Measurements from ENCODE around the gene PYGB. TPM values are rescaled to one million over a fixed set of nuclear protein-coding genes. Genes with fewer than 3 reads are reported as not detected.

The PYGB gene
- total RNA-seq, 4 donors from 2014 or later: 63.7 to 94.6 (median 82.4) TPM

- DNase-seq (ENCODE audit: low spot score) (no peak), ATAC-seq (ENCODE audit: low FRiP score) (no peak)
- TF ChIP-seq, protein P1, sequence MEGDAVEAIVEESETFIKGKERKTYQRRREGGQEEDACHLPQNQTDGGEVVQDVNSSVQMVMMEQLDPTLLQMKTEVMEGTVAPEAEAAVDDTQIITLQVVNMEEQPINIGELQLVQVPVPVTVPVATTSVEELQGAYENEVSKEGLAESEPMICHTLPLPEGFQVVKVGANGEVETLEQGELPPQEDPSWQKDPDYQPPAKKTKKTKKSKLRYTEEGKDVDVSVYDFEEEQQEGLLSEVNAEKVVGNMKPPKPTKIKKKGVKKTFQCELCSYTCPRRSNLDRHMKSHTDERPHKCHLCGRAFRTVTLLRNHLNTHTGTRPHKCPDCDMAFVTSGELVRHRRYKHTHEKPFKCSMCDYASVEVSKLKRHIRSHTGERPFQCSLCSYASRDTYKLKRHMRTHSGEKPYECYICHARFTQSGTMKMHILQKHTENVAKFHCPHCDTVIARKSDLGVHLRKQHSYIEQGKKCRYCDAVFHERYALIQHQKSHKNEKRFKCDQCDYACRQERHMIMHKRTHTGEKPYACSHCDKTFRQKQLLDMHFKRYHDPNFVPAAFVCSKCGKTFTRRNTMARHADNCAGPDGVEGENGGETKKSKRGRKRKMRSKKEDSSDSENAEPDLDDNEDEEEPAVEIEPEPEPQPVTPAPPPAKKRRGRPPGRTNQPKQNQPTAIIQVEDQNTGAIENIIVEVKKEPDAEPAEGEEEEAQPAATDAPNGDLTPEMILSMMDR (IDR thresholded peaks at IDR 0.05): no peak
Observed at GRCh38 chr20:25304025-25304549, 56.2 kb downstream of the PYGB start.

DNA sequence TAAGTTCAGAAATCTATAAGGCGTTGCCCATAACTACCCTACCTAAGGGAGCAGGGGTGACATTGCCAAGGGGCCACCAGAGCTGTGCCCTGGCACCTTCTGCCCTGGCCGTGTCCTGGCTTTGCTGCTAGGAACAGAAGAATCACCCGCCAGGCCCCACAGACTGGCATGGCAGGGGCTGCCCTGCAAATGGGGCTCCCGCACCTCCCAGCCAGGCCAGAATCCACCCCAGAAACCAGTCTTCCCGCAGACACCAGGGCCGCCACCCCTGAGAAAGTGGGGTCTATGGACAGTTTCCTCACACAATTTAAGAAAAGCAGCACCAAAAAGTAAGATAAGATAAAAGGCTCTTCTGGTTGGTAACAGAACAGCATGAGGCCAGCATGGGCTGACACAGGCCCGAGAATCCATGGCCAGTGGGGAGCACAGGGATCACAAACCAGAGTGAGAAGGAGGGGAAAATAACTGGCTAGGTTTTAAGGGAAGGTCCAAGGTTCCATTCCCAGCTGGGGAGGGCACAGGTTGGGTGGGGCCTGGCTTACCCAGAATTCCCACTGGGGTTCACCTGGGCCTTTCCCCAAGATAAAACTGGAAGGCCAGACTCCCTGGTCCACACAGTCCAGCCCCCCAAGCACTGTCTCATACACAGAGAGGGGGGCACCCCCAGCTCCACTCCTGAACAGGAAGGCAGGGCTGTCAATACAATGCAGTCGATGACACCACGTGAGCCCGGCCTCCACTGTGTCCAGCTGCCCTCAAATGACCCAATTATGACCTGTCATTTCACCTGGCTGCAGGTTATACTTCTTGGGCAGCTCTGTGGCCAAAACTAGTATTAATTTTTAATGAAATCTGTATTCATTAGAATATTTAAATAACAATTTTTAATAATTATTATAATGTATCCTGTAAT lies 59.4 kb downstream of the PYGB start:
- ATAC-seq (ENCODE audit: low FRiP score) (no peak), DNase-seq (ENCODE audit: low spot score) (no peak)
- TF ChIP-seq, protein P1 (IDR thresholded peaks at IDR 0.05): no peak

DNA sequence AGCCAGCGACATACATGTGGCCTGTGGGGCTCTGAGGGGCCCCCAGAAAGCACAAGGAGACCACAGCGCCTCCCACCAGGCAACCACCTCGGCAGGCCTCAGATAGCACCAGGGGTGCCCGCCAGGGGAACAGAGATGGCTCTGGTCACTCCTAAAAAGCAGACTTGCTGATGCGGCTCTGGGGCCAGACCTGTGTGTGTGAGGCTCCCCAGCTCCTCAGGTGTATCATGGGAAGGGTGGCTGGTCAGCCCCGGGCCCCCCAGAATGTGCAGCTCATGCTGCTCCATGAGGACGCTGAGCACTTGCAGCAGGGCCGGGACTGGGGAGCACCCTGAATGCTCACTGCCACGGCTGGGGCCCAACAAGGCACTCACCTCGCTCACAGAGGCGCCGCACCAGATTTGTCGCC lies 60.2 kb downstream of the PYGB start:
- TF ChIP-seq, protein P1 (IDR thresholded peaks at IDR 0.05): no peak
- no peak for ATAC-seq (ENCODE audit: low FRiP score)
- DNase-seq (ENCODE audit: low spot score): no peak

DNA sequence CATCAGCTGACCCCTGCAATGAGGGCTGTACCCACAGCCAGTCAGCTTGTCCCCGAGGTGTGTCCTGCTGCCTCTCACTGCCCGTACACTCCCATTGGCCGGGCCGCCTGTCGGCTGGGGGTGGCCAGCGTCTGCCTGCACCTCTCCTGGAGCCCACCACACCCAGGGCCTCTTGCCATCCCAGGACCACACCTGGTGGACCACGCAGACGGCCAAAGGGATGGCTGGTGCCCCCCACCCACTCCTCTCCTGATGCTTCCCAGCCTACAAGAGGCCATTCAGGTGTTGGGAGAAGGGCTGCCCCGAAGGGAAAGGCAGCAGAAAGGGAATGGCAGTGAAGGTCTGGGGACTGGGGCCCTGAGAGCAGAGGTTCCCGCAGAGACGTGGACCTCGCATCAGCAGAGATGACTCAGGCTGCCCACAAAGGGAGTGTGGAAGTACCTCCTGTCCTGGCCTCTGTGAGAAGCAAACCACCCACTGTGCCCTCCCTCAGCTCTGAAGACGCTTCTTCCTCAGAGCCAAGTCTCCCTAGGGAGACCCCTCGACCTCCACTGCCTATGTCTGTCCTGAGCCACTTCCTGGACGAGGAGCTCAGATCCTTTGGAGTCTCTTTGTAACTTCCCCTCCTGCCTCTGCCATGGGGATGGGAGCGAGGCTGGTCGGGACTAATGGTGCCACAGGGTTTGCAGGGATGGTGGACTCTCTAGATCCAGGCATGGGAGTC lies 60.9 kb downstream of the PYGB start:
- TF ChIP-seq, protein P1 (IDR thresholded peaks at IDR 0.05): no peak
- DNase-seq (ENCODE audit: low spot score) (no peak), ATAC-seq (ENCODE audit: low FRiP score) (no peak)

DNA sequence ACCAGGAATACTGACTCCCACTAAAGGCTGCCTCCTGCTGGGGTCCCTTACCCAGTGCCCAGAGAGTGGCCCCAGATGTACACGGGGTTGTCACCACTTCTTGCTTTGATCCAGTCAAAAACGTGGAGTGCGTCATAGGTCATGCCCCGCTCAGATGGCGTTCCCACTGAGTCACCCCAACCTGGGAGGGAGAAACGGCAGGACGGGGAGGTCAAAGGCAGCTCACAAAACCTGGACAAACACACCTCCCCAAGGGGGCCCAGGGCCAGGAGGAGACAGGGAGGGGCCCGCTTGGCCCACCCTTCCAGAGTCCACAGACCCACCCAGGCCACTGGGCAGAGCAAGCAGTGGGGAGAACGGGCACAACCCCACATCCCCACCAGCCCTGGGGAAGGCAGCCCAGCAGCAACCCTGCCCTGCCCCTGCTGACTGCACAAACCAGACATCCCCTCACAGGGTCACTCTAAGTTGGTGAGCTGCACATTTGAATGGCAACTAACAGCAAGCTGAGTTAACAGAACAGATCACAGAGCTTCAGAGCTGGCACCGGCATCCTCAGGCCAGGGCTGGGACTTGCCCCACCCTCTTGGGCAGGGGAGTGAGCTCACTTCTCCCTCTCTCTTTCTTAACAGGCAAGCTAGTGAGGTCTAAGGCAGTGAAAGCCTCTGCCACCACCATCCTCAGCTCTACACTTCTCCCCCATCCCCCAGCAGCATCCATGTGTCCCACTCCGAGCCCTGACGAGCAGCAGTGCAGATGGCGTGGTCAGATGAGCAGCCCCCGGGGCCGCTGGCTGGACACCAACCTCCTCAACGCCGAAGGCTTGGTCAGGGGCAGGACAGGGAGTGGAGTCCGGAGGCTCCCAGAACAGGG lies 61.7 kb downstream of the PYGB start:
- TF ChIP-seq, protein P1 (IDR thresholded peaks at IDR 0.05): no peak
- DNase-seq (ENCODE audit: low spot score) (no peak), ATAC-seq (ENCODE audit: low FRiP score) (peak; percentile 85)

- DNase-seq (ENCODE audit: low spot score) (no peak), ATAC-seq (ENCODE audit: low FRiP score) (peak; percentile 85)
- TF ChIP-seq, protein P1 (IDR thresholded peaks at IDR 0.05): no peak
Observed at GRCh38 chr20:25310268-25310920, 62.5 kb downstream of the PYGB start.
